Transverse colon (tissue), 4 donors: Measurements from ENCODE around the gene SPPL3.

ENCODE experiments used
- POLR2AphosphoS5 ChIP-seq, 3 donors: sonication (generic); formaldehyde crosslinking; IDR thresholded peaks; one replicate each; pipeline ENCODE4 v1.6.1; 2016; ENCODE audit warnings: antibody characterized with exemption in 3 of 3
- TF ChIP-seq, protein P1 (sequence below), 5 experiments: fragments of 200-600 bp in 3 of 5; fragments of 450-650 bp in 2 of 5; sonication (generic) in 3 of 5; IDR thresholded peaks; 1 replicate in 2 of 5; 2 replicates in 3 of 5; pipeline ENCODE4 v1.5.1; 2016 to 2017; ENCODE audit warnings: antibody characterized with exemption in 5 of 5, inconsistent platforms in 3 of 5, mild to moderate bottlenecking in 2 of 5, moderate library complexity in 1 of 5

DNA sequence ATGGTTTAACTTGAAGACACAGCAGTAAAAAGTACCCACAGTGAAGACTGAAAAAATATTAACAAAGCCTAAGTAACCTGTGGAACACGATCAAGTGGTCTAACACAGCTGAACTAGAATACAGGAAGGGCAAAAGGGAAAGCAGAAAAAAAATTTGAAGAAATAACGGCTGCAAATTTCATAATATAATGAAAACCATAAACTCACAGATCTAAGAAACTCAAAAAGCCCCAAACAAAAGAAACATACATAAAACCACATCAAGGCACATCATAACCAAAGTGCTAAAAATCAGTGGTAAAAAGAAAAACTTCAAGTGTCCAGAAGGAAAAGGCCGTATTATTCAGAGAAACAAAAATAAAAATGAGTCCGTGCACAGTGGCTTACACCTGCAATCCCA is 30.9 kb downstream of the SPPL3 start:
- TF ChIP-seq POLR2AphosphoS5 (IDR thresholded peaks at IDR 0.05) = no peak
- TF ChIP-seq, protein P1, sequence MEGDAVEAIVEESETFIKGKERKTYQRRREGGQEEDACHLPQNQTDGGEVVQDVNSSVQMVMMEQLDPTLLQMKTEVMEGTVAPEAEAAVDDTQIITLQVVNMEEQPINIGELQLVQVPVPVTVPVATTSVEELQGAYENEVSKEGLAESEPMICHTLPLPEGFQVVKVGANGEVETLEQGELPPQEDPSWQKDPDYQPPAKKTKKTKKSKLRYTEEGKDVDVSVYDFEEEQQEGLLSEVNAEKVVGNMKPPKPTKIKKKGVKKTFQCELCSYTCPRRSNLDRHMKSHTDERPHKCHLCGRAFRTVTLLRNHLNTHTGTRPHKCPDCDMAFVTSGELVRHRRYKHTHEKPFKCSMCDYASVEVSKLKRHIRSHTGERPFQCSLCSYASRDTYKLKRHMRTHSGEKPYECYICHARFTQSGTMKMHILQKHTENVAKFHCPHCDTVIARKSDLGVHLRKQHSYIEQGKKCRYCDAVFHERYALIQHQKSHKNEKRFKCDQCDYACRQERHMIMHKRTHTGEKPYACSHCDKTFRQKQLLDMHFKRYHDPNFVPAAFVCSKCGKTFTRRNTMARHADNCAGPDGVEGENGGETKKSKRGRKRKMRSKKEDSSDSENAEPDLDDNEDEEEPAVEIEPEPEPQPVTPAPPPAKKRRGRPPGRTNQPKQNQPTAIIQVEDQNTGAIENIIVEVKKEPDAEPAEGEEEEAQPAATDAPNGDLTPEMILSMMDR (IDR thresholded peaks at IDR 0.05) = no peak
